EL (cell line): ENCODE data around the gene FLOT1.

ENCODE experiments used
- DNase-seq: peaks from one replicate; pipeline ENCODE4 v3.0.0-alpha.2; 2016

Gene FLOT1

DNA sequence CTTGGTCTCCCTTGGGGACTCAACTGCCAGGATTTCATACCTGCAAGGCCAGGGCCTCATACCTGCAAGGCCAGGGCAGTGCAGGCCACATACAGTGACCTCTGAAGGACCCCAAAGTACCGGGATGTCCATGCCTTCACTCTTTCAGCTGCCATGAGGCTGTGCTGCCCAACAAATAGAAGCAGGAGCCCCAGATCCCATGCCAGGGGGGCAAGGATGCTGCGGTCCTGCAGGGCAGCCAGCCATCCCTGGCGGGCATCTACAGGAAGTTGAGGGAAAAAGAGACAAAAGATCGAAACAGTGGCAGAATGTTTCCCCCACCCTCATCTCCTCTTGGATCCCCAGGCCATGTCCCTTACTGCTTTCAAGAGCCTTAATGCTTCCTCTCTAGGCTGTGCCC, 52.5 kb downstream of the FLOT1 start:
- DNase-seq, result no peak

DNA sequence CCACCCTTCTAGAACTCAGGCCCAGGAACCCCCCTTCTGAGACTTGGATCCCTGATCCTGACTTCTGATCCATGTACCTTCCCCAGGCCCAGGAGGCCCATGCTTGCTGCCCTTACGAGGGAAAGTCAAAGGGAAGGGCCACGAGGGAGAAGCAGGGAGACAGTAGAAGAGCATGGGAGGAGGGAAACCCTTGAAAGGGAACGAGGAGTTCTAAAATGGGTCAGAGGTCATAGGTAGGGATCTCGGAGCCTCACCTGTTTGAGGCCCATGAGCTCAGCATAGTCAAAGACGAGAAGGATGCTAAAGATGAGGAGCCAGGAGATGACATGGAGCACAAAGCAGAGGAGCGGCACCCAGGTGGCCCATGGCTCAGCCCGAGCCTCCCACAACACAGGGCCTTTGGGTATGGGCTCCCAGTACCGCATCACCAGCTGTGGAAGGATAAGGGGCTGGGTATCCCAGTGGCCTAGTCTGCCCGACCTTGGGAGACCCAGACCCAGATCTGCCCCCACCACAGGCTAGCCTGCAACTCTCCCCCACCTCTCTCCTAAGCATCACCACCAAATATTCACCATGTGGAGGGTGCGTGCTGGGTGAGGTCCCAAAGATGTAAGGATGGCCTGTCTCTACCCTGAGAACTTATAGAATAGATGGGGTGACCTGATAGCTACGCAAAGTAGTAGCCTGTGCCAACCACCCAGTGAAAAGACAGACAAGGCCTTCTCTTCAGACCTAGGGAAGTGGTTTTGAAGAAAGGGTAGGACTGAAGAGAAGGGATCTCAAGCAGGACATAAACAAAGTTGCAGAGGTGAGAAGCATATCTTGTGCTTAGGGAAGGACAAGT, 53.2 kb downstream of the FLOT1 start:
- no peak for DNase-seq

DNA sequence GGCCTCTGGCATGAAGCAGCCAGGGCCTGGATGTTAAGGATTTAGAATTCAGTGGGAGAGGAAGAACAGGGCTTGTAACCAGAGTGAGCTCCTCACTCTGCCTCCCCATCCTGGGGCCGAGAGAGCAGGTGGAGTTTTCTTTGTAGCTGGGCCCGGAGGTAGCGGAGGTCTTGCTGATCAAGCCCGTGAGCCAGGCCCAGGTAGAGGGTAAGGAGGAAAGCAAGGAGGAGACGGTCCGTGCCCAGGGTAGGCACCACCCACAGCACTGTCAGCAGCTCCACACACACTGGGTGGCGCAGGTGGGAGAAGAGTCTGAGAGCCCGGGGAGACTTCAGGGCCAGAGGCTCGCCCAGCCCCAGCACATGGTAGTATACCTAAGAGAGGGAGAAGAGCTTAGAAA, 53.9 kb downstream of the FLOT1 start:
- DNase-seq, result no peak

DNA sequence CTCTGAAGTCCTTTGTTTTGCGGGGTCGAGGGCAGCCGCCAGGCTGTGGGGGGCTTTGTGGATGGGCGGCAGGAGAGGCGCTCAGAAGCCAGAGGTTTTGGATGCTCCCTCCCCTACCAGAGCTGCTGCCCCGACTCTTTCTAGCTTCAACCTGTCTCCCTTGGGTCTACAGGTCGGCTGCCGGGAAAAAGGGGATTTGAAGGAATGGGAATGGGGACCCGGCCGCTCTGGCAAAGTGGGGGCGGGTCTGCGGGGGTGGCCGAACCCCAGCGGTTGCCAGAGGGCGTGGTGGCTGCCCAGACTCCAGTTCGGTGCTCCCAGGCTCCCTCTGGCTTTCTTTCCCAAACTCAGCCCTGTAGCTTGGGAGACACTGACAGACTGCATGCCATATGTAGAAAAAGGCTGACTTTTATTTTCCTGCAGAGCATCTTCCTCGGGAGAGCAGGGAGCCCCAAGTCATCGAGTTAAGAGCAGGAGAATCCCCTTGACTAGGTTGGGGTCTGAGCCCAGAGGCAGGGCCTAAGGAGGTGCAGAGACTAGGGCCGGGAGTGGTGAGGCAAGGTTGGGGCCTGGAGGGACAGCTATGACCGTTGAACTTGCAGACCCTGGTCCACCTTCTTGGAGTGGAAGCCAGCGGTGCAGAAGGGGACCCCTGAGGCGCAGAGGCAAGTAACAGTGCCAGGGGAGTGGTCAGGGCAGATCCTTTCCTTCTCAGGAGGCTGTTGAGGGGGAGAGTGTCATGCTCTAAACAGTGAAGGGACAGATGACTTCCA, 54.6 kb downstream of the FLOT1 start:
- peak; percentile 52 for DNase-seq

DNA sequence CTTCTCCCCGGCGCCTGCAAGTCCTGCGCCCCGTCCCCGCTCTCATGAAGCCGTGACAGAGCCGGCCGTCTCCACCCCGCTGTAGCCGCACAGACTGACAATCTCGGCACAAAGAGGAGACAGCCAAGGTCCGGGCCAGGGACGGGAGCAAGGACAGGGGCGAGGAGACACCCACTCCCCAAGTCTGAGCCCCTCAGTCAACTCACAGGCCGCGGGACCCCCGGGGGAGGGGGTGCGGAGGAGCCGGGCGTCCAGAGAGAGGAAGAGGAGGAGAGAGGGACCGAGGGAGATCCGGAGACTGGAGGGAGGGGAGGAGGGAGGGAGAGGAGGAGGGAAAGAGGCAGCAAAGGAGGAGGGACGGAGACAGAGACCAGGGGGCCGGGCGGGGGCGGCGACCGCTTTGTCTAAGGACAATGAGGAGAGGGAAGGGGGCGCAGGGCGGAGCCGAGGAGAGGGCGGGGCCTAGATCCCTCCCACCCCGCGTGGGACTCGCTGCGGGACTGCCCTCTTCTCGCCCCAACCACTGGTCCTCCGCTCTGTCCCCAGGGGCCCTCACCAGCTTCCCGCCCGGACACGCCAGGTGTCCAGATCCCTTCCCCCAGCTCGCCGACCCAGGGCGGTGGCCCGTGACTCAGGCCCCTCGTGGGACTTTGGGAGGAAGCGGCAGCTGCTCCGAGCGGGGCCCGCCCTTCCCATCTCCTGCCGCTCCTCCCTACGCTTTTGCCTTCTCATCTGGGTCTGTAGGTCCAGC, 55.4 kb downstream of the FLOT1 start:
- DNase-seq, result peak; percentile 98

DNA sequence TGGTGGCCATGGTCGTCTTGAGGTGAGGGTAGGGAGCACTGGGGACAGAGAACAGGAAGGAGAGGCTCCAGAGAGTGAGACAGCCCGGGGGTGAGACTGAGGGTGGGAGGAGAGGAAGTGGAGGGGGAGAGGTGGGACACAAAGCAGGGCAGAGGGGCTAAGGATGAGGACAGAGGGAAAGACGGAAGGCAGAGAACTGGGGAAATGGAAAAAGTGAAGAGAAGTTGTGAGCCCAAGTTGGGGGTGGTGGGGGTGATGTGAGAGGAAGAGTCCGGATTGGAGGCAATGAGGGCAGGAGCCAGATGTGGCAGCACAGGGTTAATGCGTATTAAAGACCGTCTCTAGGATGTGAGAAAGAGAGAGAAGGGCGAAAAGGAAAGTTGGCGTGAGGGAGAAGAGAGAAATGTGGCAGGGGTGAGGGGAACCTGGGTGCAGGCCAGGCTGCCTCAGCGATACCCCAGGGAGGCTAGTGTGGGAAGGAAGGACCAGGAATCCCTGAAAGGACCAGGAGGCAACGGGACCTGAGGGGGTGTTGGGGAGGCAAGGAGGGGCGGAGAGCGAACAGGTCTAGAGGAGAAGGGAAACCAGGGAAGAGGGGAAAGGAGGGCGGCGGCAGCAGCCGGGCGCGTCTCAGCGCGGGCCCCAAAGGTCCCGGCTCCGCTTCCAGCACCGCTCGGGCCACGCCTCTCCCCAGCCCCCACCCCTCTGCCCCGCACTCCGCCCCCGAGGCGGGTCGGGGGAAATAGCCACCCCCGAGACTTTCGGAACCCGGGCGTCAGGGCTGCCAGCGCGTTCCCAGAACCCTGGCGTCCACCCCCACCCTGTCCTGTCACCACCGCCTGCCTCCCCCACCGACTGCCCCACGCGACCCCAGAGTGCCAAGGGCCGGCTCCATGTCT, 56.2 kb downstream of the FLOT1 start, which contains the start of gene PPP1R18:
TSS of gene PPP1R18 (minus strand) at position 637 of the 899 bp plus-strand sequence. CDS start at position 10, 627 bp downstream.
- peak; percentile 79 for DNase-seq

DNA sequence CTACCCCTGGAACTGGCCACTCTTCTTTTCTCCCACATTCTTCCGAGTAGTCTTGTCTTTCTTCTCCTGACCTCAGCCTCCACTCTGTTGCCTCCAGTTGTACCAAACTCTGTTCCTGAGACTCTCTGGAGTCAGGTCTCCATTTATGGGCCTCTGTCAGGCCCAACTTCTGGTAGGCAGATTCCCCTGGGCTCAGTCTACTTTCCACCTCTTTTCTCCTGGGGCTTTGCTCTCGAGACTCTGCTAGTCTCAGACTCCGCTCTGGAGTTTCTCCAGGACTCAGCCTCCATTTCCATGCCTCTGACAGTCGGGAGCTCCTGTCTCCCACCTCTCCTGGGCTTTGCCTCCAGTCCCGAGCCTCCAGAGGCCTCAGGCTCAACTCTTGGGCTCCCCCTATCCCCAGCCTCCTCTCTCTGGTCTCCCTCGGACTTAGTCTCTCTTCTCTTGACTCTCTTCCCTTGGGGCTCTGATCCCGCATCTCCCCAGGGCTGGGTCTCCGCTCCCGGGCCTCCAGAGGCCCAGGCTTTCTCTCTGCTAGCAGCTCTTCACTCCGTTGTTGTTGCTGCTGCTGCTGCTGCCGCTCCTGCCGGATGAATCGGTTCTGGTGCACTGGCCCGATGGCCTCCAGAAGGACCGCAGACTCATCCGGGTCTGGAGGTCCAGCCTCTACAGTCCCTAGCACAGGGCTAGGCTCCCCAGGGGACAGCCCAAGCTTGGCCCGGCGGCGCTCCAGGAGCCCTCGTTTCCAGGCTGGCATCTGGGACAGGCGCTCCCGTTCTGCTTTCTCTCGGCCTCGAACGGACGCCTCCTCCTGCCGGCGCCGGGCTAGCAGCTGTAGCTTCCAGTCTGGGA, 57.1 kb downstream of the FLOT1 start:
- DNase-seq, result peak; percentile 54

DNA sequence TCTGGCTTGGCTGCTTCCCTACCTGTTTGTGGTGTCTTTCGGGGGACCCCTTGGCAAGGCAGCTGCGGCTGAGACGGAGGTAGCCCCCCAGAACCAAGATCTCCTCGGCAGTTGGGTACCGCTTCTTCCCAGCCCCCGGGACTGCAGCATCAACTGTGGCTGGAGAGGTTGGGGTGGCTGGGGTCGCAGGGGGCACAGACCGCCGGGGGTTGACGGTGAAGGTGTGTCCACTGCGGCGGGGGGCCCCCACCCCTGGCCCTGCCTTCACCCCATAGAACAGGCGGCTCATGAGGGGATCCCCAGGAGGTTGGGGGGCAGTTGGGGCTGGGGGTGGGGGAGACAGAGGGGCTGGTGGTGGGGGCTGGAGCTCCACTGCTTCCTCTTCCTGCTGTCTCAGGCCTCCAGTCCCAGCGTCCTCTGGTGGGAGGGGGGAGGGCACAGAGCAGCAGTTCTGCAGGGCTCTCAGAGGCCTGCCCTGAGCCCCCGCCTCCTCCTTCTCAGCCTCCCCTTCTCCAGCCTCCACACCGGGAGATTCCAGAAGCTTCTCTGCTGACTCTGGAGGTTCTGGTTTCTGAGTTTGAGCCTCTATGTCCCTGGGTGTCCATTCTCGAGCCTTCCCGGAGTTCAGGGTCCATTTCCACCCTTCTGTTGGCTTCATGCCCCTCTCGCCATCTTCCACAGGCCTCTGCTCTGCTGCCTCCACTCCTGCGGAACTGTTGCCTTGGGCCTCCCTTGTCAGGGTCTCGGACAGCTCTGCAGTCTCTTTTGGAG, 57.9 kb downstream of the FLOT1 start:
- DNase-seq, result peak; percentile 60

DNA sequence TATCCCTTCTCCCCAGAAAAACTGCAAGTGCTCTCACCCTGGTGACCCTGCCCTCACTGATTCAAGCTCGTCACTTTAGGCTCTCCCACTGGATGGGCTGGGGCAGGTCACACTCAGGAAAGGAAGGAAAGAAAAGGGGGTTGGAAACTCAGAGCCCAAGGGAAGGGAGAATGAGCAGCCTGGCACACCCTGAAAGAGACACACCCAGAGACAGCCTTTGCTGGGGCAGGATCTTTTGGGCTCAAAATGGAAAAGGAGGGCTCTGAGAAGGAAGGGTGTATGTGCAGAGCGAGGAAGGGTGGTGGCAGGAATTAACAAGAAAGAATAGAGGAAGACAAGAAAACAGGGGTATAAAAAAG, 58.5 kb downstream of the FLOT1 start:
- peak; percentile 28 for DNase-seq

DNA sequence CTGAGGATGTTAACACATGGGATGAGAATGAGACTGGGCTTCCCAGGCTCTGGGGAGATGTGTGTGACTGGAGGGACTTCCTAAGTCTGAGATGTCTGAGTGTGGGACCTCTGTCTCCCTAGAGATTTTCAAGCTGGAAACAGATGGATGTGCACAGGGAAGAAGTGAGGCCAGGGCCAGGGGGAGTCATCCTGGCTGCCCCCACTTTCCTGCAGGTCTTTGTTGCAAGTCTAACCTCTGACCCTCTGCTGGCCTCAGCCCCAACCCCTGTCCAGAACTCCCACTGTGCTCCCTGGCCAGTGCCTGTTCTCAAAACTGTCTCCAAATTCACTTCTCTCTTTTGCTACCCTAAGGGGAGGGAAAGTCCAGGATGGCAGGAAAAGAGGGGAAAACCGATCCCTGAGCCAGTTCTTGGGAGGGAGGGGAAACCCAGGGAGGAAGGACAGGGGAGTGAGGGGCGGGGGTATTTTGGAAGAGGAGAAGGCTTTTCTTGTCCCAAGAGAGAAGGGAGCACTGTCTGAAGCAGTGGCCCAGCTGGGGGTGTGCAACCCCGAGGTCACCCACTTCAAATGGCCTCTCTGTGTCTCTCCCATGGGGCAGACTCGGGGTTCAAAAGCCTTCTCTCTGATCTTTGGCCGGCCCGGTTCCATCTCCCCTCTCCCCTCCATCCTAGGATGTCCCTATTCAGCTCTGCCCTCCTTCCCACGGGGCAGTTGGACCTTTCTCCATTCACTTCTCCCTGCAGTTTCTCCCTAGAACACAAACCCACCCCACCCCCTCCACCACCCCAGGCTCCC, 59.1 kb downstream of the FLOT1 start:
- DNase-seq, result peak; percentile 30

DNA sequence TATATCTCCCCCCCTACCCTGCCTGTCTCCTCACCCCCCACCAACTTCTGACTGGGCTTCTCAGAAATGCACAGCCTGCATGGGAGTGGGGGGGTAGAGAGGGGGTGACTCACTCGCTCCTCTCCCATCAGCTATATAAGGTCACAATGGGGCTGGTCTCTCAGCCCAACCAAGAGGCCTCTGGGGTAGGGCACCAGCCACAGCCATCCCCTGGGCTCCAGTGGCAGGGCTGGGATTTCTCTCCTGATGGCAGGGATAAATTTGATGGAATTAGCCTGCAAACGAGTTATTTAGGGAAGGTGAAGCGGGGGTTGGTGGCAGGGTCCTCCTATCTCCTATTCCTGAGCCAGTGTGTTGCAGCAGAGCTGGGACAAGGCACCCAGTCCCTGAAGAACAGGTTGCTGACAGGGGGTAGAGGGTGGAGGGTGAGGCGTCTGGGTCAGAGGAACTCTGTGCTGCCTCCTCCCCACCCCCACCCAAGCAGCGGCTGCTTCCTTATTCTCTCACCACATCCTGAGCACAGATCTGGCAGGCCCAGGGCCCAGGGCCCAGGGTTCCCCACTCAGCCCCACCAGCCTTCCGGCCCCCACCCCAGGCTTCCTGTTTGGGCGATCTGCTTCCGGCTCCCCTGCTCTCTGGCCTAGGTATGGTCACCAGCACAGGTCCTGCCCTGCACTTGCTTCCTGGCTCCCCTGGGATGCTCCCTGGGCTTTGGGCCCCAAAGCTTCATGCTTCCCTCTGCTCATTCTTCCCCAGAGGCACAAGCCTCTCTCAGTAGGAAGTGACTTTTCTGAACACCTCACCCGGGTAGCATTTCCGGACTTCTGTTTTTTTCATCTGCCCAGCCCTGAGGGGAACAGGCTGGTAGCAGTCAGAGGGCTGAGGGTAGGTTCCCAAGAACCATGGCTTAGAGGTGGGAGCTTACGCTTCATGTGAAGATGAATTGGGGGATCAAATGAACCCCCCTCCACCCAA, 60.1 kb downstream of the FLOT1 start:
- peak; percentile 92 for DNase-seq

DNA sequence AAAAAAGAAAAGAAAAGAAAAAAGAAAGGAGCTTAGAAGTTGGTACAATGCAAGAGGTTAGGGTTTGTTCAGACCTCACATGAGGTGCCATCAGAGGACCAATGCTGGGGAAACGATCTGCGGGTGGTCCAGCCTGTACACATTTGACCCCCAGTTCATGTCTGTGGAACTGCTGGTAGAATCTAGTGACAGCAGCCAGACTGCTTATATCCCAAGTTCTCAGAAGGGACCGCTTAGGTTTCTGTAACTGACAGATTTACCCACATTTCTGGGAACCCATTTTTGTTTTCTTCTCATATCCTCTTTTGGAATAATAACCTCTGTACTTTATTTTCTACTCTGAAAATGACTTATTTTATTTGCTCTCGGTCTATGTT, 60.7 kb downstream of the FLOT1 start:
- no peak for DNase-seq

DNA sequence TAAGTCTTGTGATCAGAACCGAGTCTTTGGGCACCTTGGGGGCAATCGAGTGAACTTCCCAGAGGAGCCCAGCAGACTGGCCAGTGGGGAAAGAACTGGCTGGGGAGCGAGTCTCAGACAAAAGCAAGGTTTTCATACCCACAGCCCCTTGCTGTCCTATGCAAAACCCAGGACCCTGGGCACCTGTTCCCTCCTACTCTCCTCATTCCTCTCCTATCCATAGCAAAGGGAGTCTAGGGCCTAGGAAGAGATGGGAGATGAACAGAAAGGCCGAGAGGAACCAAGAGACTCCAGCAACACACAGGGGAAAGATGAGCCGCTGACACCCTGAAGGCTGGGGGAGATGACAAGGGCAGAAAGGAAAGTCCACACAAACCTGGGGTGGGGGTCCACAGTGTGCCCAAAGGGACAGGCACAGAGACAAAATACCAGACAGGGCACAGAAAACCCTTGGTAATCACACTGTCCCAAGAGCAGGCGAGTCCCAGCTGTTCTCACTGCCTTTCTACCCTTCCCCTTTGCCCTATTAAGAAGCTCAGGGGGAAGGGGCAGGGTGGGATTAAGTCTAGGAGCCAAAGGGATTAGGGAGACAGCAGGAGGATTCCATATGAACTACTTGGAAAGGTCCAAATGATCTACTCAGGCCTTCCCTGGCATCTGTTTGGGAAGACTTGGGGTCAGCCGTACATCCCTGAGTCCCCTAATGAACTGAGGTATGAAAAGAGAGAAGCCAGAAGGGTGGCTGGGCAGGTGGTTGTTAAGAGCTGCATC, 62.5 kb downstream of the FLOT1 start:
- no peak for DNase-seq

DNA sequence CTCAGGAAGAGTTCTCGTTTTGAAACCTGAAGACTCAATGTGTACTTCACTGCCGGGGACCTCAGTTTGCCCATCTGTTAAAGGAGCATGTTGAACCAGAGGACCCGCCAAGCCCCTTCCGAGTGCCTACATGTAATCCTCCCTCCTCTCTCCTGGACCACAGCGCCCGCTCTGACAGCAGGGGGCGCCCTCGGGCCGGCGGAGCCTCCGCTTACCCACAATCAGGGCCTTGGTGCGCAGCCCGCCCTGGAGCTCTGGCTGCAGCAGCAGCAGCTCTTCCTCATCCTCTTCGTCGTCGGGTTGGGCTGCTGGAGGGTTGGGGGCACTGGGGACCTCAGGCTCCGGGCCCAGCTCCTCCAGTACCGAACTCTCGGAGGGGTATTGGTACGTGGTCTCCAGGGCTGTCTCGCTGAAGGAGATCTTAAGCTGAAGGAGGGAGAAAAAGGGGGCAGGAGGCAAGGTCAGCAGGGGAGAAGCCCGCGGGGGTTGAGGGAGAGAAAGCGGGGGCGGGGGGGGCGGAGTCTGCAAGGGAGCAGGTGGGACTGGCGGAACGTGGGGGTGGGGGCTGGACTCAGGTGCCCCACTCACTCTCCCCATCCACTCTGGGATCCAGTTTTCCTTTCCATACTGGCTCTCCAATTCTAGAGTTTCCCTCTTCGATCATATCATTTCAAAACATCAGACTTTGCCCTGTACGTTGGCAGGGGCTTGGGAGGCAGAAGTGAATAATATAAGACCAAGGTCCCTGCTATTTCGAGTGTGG, 63.3 kb downstream of the FLOT1 start:
- DNase-seq, result peak; percentile 73
